HG03457 (cell line): ENCODE results near the gene KIAA1549.
A peak's percentile ranks its signal among the peaks of the same experiment; 100 is the strongest.

Experiments used
- ATAC-seq: cut with Tn5 transposase; IDR thresholded peaks from one replicate; pipeline ENCODE4 v1.9.1; 2021; ENCODE audit warnings: moderate number of reproducible peaks; ENCODE audit not compliant: unreplicated experiment

Gene KIAA1549

DNA sequence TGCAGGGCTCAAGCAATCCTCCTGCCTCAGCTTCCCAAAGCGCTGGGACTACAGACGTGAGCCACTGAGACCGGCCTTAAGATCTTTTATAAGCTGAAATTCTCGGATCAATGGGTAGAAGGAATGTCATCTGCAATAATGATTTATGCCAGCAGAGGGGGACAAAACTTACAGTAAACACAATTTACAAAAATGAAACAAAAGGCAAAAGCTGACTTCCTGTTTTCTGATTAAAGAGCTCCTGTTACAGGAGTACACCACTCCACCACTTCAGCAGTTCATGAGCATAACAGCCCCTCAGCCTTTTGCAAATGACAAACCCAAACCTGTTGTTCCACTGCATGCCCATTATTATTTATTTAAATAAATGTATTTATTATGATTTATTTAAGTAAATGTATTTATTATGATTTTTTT, 94.7 kb downstream of the KIAA1549 start:
- peak; percentile 73 for ATAC-seq

DNA sequence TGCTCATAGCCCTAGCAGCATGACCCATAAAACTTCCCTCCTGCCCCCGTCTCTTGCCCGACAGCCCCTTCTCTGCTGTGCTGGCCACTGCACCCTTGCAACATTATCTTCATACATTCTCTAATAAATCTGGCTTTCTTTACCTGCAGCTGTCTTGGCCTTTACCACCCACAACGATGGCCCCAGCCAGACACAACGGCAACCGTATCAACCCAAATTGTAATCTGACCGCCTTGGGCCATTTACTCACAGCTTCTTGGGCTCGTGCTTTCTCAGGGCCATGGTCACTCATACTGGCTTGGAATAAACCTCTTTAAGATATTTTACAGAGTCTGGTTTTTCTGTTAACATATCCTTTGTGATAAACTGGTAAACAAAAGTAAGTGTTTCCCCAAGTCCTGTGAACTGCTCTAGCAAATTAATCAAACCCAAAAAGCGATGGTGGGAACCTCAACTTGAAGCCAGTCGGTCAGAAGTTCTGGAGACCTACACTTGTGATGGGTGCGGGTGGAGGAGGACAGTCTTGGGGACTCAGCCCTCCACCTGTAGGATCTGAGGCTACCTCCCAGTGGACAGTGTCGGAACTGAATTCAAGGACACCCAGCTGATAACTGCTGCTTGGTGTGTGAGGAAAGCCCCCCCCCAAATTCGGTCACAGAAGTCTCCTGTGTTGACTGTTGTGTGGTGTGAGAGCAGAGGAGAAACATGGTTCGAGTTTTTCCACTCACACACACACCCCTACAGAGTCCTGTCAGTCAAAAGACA, 95.6 kb downstream of the KIAA1549 start:
- no peak for ATAC-seq

DNA sequence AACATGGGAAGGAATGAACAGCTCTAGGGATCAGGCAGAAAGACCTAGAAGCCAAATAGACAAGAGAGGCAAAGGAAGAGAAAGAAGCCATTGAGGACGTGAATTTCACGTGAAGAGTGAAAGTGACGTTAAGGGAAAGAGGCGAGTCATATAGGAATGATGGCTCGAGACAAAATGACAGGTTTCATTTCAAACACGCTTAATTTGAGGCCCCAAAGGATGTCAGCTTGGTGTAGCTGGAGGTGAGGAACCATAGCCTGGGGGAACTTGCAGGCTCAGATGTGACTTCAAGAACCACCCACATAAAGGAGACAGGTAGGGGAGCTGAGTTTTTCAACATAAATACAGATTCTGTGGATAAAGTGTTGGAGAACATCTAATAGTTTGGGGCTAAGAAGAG, 98.9 kb downstream of the KIAA1549 start:
- no peak for ATAC-seq

DNA sequence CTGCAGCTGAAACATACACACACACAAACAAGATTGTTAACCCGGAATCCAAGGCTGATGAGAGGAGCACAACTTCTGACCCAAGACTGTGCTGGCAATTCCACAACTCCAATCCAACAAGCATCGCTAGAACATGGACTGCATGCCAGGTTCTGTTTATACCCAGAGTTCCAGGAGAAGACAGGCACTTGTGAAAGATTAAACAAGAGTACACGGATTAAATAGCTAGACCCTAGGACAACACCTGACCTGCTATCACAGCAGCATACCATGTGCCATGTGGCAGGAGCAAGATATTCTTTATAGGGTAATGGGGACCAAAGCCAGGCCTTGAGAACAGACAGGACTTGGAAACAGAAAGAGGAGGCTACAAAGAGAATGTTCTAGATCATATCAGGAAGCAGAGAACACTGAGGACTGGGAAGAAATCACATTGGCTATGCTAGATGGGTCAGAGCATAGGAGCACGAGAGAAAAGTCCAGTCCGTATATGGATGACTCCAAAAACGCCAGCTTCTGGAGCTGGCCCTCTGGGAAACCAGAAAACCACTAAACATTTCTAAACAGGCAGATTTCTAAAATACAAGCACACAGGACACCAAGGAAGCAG, 99.5 kb downstream of the KIAA1549 start:
- no peak for ATAC-seq

DNA sequence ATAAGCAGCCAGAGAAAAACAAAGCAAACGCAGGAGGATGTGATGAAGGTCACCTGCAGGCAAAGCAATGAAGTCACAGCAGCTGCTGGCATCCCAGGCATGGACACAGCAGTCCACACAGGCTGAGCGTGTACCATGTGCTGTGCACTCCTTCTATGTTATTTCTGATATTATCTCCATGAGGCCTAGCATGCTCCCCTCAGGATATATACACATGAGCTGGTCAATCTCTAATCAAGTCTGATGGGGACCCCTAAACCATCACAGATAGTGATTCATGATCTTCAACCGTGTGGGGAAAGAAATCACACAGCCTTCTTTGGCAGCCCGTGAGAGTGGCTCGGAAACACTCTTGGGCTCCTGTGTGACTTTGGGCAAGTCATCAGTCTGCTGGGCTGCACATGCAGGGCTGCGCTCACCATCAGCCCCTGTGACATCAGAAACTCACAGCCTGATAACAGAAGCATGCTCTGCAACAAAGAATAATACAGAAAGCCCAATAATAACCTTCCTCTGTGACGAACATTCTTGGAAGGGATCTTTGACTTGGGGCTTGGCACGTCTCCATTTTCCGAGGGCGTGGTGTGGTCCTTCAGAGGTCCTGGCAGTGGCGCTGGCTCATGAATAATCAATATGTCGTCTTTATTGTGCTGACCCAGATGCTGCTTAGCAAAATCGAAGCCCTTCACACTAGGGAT, 100.2 kb downstream of the KIAA1549 start:
- no peak for ATAC-seq

DNA sequence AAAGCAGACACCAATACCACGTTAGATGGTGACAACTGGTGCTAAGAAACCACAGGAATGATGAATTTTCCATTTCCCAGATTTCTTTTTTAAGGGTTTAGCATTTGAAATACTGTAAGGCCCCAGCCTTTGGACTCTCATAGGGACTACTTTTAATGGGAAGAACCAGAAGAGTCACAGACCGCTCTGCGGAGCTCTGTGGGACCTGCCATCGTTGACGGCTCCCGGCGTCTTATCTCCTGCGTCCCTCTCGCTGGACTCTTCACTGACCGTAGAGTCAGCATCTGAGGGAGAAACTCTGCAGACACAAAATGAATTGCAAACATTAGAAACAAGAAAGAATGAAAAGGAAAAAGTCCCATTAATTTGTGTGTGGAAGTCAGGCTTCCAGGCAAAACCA, 101.8 kb downstream of the KIAA1549 start:
- ATAC-seq, result no peak

DNA sequence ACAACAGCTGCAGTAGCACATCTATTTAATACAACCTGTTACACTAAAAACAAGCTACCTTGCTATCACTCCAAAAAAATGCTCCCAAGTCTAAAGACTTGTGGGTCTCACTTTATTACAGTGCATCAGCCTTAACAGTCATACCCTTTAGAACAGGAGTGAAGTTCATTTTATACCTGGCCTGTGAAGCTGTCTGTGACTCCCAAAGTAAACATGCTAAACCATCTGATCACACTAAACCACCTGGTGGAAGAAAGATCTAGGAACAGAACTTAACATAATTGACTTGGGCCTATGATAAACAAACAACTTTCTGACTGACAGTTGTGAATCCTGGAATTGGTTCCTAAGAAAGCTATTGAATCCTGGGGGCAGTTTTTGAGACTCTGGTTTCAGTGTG, 102.3 kb downstream of the KIAA1549 start:
- ATAC-seq, result no peak

DNA sequence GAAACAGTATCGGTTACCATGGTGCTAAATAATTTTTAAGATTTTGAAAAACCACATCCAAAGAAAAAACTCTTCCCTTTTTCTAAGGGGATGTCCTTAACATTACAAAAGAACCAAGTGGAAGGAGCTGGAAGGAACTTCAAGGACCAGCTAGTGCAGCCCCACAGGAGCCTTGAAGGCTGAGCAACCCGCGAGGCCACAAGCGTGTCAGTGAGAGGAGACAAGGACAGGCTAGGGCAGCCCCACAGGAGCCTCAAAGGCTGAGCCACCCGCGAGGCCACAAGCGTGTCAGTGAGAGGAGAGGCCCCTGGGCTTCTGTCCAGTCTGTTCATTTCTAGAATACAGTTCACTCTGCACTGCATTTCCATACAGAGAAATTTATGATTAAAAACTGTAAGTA, 103.1 kb downstream of the KIAA1549 start:
- ATAC-seq, result no peak

DNA sequence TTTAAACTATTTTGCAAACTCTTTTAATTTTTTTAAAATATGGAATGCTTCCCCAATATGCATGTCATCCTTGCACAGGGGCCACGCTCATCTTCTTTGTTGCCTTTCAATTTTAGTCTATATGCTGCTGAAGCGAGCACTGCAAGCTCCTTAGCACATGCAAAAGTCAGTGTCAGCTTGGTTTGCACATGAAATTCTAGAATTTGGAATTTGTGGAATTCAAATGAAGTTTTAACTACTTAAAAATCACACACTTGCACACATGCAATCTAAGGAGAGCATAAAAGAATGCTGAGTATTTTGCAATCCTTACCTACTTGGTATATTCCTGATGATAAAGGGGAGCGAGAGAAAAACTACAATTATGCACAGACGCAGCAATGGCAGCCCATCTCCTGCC, 104.9 kb downstream of the KIAA1549 start:
- no peak for ATAC-seq

DNA sequence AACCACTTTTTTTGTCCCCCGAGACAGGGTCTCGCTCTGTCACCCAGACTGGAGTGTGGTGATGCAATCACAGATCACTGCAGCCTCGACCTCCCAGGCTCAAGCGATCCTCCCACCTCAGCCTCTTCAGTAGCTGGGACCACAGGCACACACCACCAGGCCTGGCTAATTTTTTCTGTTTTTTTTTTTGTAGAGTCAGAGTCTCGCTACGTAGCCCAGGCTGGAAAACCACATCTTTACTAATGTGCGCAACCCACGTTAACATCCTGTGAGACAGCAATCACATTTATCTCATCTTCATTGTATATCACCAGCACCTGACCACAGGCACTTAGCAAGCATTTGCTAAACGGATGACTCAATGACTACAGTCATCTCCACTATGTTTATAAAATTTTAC, 105.4 kb downstream of the KIAA1549 start:
- ATAC-seq, result no peak

DNA sequence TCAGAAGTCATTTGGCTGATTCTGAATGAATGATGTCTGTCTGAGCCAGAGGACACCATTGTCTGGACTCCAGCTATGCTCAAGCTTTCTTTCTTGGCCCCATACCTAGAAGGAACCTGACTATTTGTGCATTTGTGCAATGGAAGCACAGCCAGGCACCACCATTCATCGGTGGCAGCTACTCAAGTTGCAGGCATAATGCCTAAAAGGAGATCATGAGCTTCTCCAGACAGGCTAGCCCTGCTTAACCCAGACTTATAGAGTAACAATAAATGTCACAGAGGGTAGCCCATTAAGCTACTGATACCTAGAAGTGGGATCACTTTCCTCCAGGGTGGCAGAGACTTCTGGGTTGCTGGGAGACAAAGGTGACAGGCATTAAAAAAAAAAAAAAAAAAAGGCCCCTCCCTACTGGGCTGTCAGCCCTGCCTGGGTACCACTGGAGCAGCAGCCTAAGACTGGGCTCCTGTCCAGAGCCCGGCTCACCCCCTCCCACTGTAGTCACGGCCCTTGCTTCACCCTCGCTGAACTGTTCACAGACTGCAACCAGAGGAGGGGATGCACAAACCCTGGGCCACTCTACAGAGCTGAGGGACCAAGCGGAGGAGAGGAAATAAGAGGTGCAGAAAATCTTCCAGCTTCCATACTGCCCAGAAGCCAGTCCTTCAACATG, 107.8 kb downstream of the KIAA1549 start:
- ATAC-seq, result no peak

DNA sequence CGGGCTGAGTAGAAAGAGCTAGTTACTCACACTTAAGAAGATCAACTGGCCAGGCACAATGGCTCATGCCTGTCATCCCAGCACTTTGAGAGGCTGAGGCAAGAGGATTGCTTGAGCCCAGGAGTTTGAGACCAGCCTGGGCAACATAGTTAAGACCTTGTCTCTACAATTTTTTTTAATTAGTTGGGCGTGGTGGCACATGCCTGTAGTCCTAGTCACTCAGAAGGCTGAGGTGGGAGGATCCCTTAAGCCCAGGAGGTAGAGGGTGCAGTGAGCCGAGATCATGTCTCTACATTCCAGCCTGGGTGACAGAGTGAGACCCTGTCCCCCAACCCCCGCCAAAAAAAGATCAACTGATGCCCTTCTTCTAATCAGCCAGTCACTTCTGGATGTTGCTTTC, 108.6 kb downstream of the KIAA1549 start:
- ATAC-seq, result no peak

DNA sequence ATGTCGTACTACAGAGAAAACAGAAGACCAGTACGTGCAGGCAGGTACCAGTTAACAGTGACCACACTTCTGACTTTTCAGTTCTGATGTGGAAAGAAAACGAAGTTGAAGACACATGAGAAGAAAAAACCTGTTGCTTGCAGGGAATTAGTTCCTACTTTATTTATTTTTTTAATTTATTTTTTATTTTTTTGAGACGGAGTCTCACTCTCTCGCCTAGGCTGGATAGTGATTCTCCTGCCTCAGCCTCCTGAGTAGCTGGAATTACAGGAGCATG, 109.4 kb downstream of the KIAA1549 start:
- no peak for ATAC-seq

DNA sequence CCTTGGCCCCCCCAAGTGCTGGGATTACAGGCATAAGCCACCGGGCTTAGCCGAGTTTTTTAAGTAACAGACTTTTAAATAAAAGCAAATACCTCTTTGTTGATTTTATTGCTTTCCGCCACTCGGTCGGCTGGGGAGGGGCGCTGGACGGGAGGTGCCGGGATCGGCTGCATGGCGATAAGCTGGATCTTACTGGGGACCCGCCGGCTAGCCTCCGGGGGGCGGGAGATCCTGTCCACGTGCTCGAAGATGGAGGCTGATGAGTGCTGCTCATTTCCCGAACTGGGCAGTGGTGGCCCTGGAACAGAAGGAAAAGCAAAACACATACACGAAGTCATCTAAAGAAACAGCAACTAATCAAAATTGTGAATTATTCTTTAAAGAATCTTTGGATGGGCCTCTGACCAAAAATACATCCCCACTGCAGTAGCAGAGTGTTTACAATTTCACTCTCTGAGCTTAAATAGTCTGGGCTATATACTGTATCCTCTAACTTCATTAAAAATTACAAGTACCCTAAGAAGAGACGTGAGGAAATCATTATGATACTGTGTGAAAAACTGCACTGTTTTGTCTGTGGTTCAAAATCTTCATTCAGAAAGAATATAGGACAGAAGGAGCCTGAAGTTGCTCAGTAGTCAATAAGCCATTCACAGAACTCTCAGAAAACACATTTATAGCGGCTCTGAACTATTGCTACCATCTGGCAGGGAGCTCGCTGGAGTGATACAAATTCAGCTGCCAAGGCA, 110.0 kb downstream of the KIAA1549 start:
- no peak for ATAC-seq

DNA sequence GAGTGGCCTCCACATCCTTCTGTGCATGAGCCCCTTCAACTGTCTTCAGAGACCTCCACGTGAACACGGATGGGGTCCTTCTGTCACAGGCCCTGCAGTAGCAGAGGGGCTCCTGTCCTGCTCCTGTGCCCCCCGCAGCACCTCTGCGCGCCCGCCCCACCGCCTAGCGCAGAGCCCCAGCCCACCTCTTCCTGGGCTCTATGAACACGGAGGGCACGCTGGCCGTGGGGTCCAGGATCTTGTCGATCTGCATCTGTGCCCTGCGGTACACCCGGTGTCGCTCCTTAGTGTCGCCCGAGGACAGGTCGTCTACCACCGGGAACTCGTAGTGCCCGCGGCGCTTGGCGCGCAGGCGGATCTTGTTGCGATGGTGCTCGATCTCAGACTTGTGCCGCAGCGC, 111.8 kb downstream of the KIAA1549 start:
- ATAC-seq, result no peak

DNA sequence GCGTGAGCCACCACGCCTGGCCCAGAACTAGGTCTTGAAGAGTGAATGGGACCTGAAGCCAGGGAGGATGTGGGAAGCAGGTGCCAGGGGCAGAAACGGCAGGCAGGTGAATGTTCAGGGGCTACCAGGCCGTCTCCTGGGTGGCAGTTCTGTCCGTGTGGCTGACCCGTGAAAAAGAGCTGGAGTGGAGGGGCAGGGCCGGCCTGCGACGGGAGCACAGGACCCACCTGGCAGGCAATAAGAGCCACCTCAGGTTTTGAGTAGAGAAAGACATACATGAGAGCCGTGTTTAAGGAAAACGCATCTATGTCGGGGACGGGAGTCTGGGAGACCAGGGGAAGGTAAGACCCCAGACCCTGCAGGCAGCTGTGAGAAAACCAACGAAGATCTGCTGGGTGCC, 112.5 kb downstream of the KIAA1549 start:
- no peak for ATAC-seq

DNA sequence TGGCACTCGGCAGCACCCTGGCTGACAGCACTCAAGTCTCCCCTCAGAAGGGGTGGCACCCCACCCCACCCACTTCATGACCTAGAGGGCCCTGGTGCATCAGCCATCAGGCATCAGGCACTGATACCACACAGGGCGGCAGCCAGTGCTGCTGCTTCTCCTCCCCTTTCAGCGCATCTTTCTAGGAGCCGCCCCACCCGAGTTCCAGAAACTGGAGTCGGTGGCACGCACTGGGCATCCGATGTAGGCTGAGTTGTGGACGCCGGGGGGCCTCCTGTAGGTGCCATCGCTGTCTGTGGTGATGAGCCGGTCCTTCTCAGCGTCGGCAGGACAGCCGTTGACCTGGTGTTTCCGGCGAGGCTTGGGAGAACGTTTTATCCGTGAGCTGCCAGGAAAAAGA, 113.4 kb downstream of the KIAA1549 start:
- no peak for ATAC-seq

DNA sequence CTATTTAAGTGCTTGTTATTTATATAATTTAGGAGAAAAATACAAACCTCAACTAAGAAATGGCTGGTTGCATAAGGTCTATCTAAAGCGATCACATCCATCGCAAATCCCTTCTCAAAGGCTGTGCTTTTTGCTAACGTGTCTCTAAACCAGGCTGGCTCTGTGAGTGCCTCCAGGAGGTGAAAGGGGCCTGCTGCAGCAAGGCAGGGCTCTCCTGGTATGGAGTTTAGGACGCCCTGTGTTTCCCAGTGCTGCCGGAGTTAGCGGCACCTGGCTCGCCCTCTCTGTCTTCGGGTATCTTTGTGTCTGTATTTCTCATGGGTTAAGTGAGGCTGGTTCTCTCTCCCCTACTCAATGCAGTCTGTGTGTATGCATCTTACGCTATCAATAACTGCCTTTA, 114.8 kb downstream of the KIAA1549 start:
- no peak for ATAC-seq

DNA sequence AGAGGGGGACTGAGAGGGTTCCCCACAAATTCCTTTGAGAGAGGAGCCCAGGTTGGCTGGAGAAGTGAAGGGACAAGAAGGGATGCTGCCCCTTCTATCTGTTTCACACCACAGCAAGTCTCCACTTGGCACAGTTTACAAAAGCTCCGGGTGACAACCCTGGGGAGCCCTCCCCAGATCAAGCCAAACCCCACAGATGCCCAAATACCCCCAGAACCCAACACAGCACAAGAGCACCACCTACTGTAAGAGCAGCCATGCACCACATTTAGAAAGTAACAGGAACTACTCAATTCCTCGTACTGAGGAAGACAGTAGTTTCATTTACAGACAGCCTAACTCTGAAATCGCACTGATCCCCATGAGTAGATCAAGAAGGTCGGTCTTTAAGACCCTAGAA, 115.3 kb downstream of the KIAA1549 start:
- no peak for ATAC-seq

DNA sequence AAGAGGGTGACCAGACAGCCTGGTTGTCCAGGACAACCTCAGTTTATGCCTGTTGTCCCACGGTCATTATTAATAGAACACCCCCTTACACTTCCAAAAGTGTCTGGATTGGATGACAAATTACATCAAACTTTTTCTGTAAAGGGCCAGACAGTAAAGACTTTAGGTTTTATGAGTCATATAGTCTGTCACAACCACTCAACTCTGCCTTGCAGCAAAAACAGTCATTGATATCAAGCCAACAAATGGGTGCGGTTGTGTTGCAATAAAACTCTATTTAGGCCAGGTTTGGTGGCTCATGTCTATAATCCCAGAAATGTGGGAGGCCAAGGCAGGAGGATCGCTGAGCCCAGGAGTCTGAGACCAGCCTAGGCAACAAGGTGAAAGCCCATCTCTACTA, 116.5 kb downstream of the KIAA1549 start:
- no peak for ATAC-seq

DNA sequence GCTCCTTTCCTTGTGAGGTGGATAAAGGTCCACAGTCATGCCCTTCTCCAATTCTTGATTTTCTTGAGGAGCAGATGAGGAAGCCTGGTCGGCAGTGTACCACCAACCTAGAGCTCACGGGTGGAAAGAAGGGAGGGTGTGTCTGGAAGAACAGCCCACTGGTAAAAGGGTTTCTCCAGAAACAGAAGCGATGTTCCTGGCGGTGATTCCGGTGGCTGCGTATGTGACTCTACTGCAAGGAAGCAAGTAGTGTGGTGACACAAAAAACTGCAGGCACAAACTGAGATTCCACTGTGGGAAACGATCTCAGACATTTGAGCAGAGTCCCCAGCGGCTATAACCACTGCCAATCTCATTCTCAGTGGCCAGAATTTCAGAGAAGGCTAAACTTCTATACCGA, 117.3 kb downstream of the KIAA1549 start:
- no peak for ATAC-seq
